Activated CD4-positive, CD25-positive, alpha-beta regulatory T cell treated with anti-CD3 and anti-CD28 coated beads, Interleukin-2, amount 50 U/mL, for 16 hours (primary cell): Measurements from ENCODE around the gene NDFIP2.

Experiments used
- DNase-seq: peaks from one replicate; pipeline ENCODE4 v3.0.0-alpha.2; 2020; ENCODE audit warnings: low read depth, low spot score

The NDFIP2 gene

GRCh38 chr13:79492918-79493594, 12.1 kb downstream of the NDFIP2 start:
- no peak for DNase-seq

GRCh38 chr13:79496188-79496587, 15.2 kb downstream of the NDFIP2 start:
- no peak for DNase-seq

- no peak for DNase-seq
These were observed 16.1 kb downstream of the NDFIP2 start for GRCh38 chr13:79497064-79497463.

- DNase-seq = no peak
These were observed 16.9 kb downstream of the NDFIP2 start for GRCh38 chr13:79497852-79498251.

- DNase-seq = no peak
These were observed 19.9 kb downstream of the NDFIP2 start for GRCh38 chr13:79500829-79501228.

GRCh38 chr13:79501538-79502232, 20.7 kb downstream of the NDFIP2 start:
- DNase-seq = no peak

- no peak for DNase-seq
These were observed 22.0 kb downstream of the NDFIP2 start for GRCh38 chr13:79502859-79503468.

GRCh38 chr13:79503473-79504017, 22.6 kb downstream of the NDFIP2 start:
- no peak for DNase-seq

GRCh38 chr13:79508224-79508961, 27.4 kb downstream of the NDFIP2 start:
- DNase-seq = no peak

- DNase-seq = no peak
These were observed 30.7 kb downstream of the NDFIP2 start for GRCh38 chr13:79511611-79512010.

GRCh38 chr13:79512950-79513349, 32.0 kb downstream of the NDFIP2 start:
- DNase-seq = no peak

- no peak for DNase-seq
These were observed 35.6 kb downstream of the NDFIP2 start for GRCh38 chr13:79516595-79516994.

- no peak for DNase-seq
These were observed 38.3 kb downstream of the NDFIP2 start for GRCh38 chr13:79519255-79519654.

- DNase-seq = no peak
These were observed 41.6 kb downstream of the NDFIP2 start for GRCh38 chr13:79522583-79522982.

- DNase-seq = no peak
These were observed 44.3 kb downstream of the NDFIP2 start for GRCh38 chr13:79525064-79525857.

- no peak for DNase-seq
These were observed 46.7 kb downstream of the NDFIP2 start for GRCh38 chr13:79527698-79528097.

GRCh38 chr13:79528356-79528755, 47.4 kb downstream of the NDFIP2 start:
- no peak for DNase-seq

GRCh38 chr13:79528759-79529191, 47.8 kb downstream of the NDFIP2 start:
- DNase-seq = no peak

- no peak for DNase-seq
These were observed 48.9 kb downstream of the NDFIP2 start for GRCh38 chr13:79529817-79530216.

GRCh38 chr13:79530270-79530669, 49.3 kb downstream of the NDFIP2 start:
- DNase-seq = no peak
